GM12878 (cell line): Measurements from ENCODE around the gene TDRD12. TPM values are rescaled to one million over a fixed set of nuclear protein-coding genes. Genes with fewer than 3 reads are reported as not detected.

ENCODE experiments used
- ATAC-seq: fragments of 200-7000 bp; cut with Tn5 transposase; 3 replicates; pipeline ENCODE4 v1.9.1; 2020; ENCODE audit warnings: mild to moderate bottlenecking, moderate library complexity
- BruUV-seq: library from RNA; stranded (reverse); fragments of 400-500 nt; replicated peaks from 2 replicates; lab custom pipeline; 2021; lab: Mats Ljungman, UMichigan
- CTCF ChIA-PET: fragments of 300-600 bp; sonication (Branson Sonifier 250); formaldehyde crosslinking; extraction: SDS; loops from one replicate; lab custom pipeline; 2021; ENCODE audit warnings: inconsistent platforms; lab: Yijun Ruan, JAX
- POLR2A ChIA-PET: fragments of 350-600 bp; formaldehyde crosslinking; extraction: SDS; loops from one replicate; lab custom pipeline; 2021; ENCODE audit warnings: inconsistent platforms; lab: Charles Lee
- RAD21 ChIA-PET: fragments of 300-600 bp; sonication (Branson Sonifier 250); formaldehyde crosslinking; loops from one replicate; lab custom pipeline; 2023; ENCODE audit warnings: antibody characterized with exemption; ENCODE audit not compliant: unreplicated experiment; lab: Charles Lee
- SMC1A ChIA-PET: fragments of 300-600 bp; sonication (Branson Sonifier 250); formaldehyde crosslinking; loops from one replicate; lab custom pipeline; 2023; ENCODE audit not compliant: unreplicated experiment, uncharacterized antibody; lab: Charles Lee
- DNase-seq: peaks from one replicate; pipeline ENCODE4 v3.0.0-alpha.2; 2011; ENCODE audit warnings: low read depth, low spot score
- FAIRE-seq: peaks from 3 replicates; lab custom pipeline; 2011; peaks lifted over from hg19 to GRCh38; lab: Jason Lieb, UNC
- H2AFZ ChIP-seq: 2 replicates; pipeline ENCODE4 v1.6.0; 2011; ENCODE audit warnings: low read depth, low read length, control low read depth; ENCODE audit not compliant: control insufficient read depth
- H3K27ac ChIP-seq: 2 replicates; pipeline ENCODE4 v1.5.1; 2011; ENCODE audit warnings: control low read depth; ENCODE audit not compliant: control insufficient read depth, insufficient read depth
- H3K27me3 ChIP-seq, 2 experiments: replicated peaks in 1 of 2; 2 replicates each; pipeline versions ENCODE4 v1.6.0 to v1.6.1; 2011; ENCODE audit warnings: low read length in 1 of 2; ENCODE audit not compliant: control insufficient read depth in 2 of 2, insufficient read depth in 2 of 2
- H3K36me3 ChIP-seq, 2 experiments: 2 replicates each; pipeline ENCODE4 v1.5.1; 2011; ENCODE audit warnings: low read length in 1 of 2; ENCODE audit not compliant: control insufficient read depth in 2 of 2, insufficient read depth in 2 of 2
- H3K4me1 ChIP-seq: 2 replicates; pipeline ENCODE4 v1.6.1; 2011; ENCODE audit warnings: mild to moderate bottlenecking, low read length, moderate library complexity, mixed read lengths; ENCODE audit not compliant: control insufficient read depth, insufficient read depth
- H3K4me2 ChIP-seq: 2 replicates; pipeline ENCODE4 v1.6.0; 2011; ENCODE audit warnings: control low read depth; ENCODE audit not compliant: control insufficient read depth, insufficient read depth
- H3K4me3 ChIP-seq: fragments of 200-600 bp; sonication (generic); 2 replicates; pipeline ENCODE4 v1.5.1; 2016
- H3K79me2 ChIP-seq: 2 replicates; pipeline ENCODE4 v1.6.0; 2011; ENCODE audit warnings: low read length; ENCODE audit not compliant: control insufficient read depth, insufficient read depth
- H3K9ac ChIP-seq: 2 replicates; pipeline ENCODE4 v1.8.0; 2011; ENCODE audit warnings: low read length, control low read depth, mixed read lengths; ENCODE audit not compliant: control insufficient read depth, insufficient read depth
- H3K9me3 ChIP-seq: replicated peaks from 3 replicates; pipeline ENCODE4 v1.5.1; 2011; ENCODE audit warnings: mild to moderate bottlenecking, low read length; ENCODE audit not compliant: control insufficient read depth, insufficient read depth
- H4K20me1 ChIP-seq: 2 replicates; pipeline ENCODE4 v1.6.0; 2011; ENCODE audit not compliant: control insufficient read depth, insufficient read depth
- BHLHE40 ChIP-seq, 2 experiments: fragments of 450-650 bp in 1 of 2; IDR thresholded peaks; 2 replicates each; pipeline ENCODE4 v1.6.1; 2011 to 2017; ENCODE audit warnings: low read depth in 2 of 2, borderline replicate concordance in 1 of 2, improper control_type of control experiment in 1 of 2, low read length in 1 of 2, mild to moderate bottlenecking in 1 of 2
- CHD2 ChIP-seq: IDR thresholded peaks from 2 replicates; pipeline ENCODE4 v1.6.1; 2011; ENCODE audit warnings: low read depth, low read length, improper control_type of control experiment, borderline replicate concordance
- HDAC2 ChIP-seq: fragments of 200-600 bp; sonication (generic); IDR thresholded peaks from 2 replicates; pipeline ENCODE4 v1.6.1; 2017
- KDM1A ChIP-seq: fragments of 200-600 bp; sonication (generic); IDR thresholded peaks from 2 replicates; pipeline ENCODE4 v1.6.1; 2016; ENCODE audit warnings: borderline replicate concordance
- MEF2B ChIP-seq: fragments of 450-650 bp; IDR thresholded peaks from 2 replicates; pipeline ENCODE4 v1.6.1; 2018; ENCODE audit warnings: mild to moderate bottlenecking, moderate library complexity; ENCODE audit not compliant: partially characterized antibody, poor library complexity, severe bottlenecking
- MYC ChIP-seq: IDR thresholded peaks from 2 replicates; pipeline ENCODE4 v1.6.1; 2011; ENCODE audit warnings: mild to moderate bottlenecking, low read length, moderate library complexity, inconsistent platforms; ENCODE audit not compliant: insufficient read depth, insufficient replicate concordance, insufficient read length, severe bottlenecking
- NBN ChIP-seq: fragments of 450-650 bp; IDR thresholded peaks from 2 replicates; pipeline ENCODE4 v1.6.1; 2016
- NFXL1 ChIP-seq: fragments of 450-650 bp; IDR thresholded peaks from 2 replicates; pipeline ENCODE4 v1.6.1; 2017; ENCODE audit warnings: antibody characterized with exemption, mild to moderate bottlenecking, borderline replicate concordance
- NR2C2 ChIP-seq: IDR thresholded peaks from 2 replicates; pipeline ENCODE4 v1.6.1; 2011; ENCODE audit warnings: borderline replicate concordance, low read depth; ENCODE audit not compliant: control insufficient read depth, insufficient read length
- RAD51 ChIP-seq: fragments of 450-650 bp; IDR thresholded peaks from 2 replicates; pipeline ENCODE4 v1.6.1; 2016; ENCODE audit warnings: moderate library complexity, mild to moderate bottlenecking, inconsistent platforms
- SMAD1 ChIP-seq: fragments of 450-650 bp; IDR thresholded peaks from 2 replicates; pipeline ENCODE4 v1.6.1; 2018; ENCODE audit warnings: mild to moderate bottlenecking, low read depth; ENCODE audit not compliant: partially characterized antibody
- ZNF207 ChIP-seq: fragments of 450-650 bp; IDR thresholded peaks from 2 replicates; pipeline ENCODE4 v1.6.1; 2014; ENCODE audit warnings: antibody characterized with exemption, mild to moderate bottlenecking, borderline replicate concordance
- WGBS: methylation state at CpG from one replicate; pipeline ENCODE4 v1.1.6; 2016; ENCODE audit warnings: low lambda C conversion rate; ENCODE audit not compliant: insufficient replicate concordance, insufficient coverage; ENCODE audit errors: missing lambda C conversion rate; 5-methylcytosine and 5-hydroxymethylcytosine counted together
- in situ Hi-C: fragments of 300-500 bp; cut with MboI; formaldehyde crosslinking; loops from 9 replicates; pipeline ENCODE4 v1.14.3; 2018; ENCODE audit warnings: mixed read lengths
- intact Hi-C: fragments of 100-400 bp; cut with micrococcal nuclease; formaldehyde crosslinking; loops from one replicate; pipeline ENCODE4 v1.14.2; 2022; ENCODE audit not compliant: unreplicated experiment
- polyA plus RNA-seq, 11 experiments: library from polyadenylated mRNA; depleted of rRNA in 4 of 11; unstranded in 6 of 11; stranded (reverse) in 5 of 11; fragments of >200 nt; fragmentation: Nextera tagmentation in 4 of 11; fragmentation: Illumina TruSeq in 1 of 11; extraction: Ambion mirVana in 4 of 11; extraction: Trizol in 1 of 11; gene quantifications; 1 replicate in 1 of 11; 2 replicates in 10 of 11; pipeline versions ENCODE4 v1.2.1 to v1.2.3, GENCODE V29; 2011 to 2016; ENCODE audit warnings: inconsistent platforms in 2 of 11, missing spikeins in 2 of 11, low read depth in 1 of 11
- total RNA-seq, 4 experiments: library from RNA; depleted of rRNA in 3 of 4; stranded (reverse); fragments of >200 nt in 3 of 4; fragmentation: Illumina TruSeq in 1 of 4; extraction: Trizol in 1 of 4; gene quantifications; 2 replicates each; pipeline versions ENCODE4 v1.2.1 to v1.2.3, GENCODE V29; 2013 to 2021
- TF ChIP-seq, protein P1 (sequence below): fragments of 450-650 bp; IDR thresholded peaks from 2 replicates; pipeline ENCODE4 v1.6.1; 2014; ENCODE audit warnings: mild to moderate bottlenecking

The TDRD12 gene
- total and polyA plus RNA-seq, 10 of the 15 experiments (the other 5 are each of a cell fraction or from before 2014, with no cell fraction given): 0.08 to 0.15 TPM; not detected in 8

DNA sequence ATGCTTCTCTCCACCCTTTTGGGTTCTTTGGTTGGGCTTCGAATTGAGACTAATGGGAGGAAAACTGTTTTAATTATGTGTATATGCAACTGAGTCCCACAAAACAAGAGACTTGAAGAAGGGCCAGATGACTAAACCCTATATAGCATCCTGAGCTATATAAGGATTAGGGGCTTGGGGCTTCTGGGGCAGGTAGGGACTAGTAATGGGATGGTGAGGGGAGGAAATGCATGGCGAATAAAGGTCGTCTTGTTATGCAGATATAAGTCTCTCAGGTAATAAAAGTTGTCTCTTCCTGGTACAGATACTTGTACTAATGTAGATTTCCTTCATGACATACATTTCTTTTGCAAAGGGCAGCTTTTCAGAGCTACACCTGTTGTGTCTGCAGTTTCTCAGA lies 152.8 kb downstream of the TDRD12 start (continued):
- TF ChIP-seq NFXL1: no peak

DNA sequence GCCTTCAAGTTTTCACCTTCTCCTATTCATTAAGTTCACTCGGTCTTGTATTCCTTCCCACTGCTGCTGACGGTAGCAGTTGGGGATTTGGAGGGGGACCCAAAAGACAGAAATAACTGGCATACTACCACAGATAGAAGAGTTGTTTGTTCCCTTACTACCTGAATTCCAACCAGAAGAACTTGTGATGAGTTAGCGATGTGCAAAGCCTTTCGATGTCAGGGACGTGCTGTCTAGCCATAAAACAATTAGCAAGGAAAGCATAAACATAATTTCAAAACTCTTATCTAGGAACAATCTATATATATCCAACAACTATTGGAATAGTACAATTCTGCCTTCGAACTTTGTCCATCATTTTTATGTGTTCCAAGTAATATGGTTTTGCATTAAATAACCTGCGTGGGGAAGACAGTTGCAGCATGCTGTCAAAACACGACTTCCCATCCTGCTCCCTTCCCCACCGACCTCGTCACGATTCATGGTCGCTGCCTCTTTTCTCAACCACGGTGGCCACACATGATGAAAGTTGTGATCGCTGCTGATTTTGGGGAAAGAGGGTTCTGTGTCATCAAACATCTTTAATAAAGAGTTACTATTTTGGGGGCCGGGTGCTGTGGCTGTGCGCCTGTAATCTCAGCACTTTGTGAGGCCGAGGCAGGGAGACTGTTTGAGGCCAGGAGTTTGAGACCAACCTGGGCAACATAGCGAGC lies 153.8 kb downstream of the TDRD12 start:
- CTCF ChIA-PET: no interaction called here
- BruUV-seq: no TSS peak
- Histone ChIP-seq H3K9ac (no peak overlapping the region), H3K79me2 (no peaks in the 10 kb centered on the region), H3K4me3 (no peak overlapping the region)
- ATAC-seq: no peak
- no peak for TF ChIP-seq BHLHE40 (IDR thresholded peaks at IDR 0.05; ENCODE audit: borderline replicate concordance in 1 of 2, low read depth in 2 of 2, low read length in 1 of 2)
- TF ChIP-seq NBN: no peak
- no peak for TF ChIP-seq ZNF207
- TF ChIP-seq, protein P1, sequence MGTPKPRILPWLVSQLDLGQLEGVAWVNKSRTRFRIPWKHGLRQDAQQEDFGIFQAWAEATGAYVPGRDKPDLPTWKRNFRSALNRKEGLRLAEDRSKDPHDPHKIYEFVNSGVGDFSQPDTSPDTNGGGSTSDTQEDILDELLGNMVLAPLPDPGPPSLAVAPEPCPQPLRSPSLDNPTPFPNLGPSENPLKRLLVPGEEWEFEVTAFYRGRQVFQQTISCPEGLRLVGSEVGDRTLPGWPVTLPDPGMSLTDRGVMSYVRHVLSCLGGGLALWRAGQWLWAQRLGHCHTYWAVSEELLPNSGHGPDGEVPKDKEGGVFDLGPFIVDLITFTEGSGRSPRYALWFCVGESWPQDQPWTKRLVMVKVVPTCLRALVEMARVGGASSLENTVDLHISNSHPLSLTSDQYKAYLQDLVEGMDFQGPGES: no peak
- TF ChIP-seq RAD51: no peak
- no peak for TF ChIP-seq CHD2
- no peak for TF ChIP-seq HDAC2
- TF ChIP-seq MEF2B: no peak
- TF ChIP-seq MYC: no peak
- no peak for TF ChIP-seq SMAD1
- TF ChIP-seq KDM1A: no peak
- no peak for TF ChIP-seq NR2C2
- TF ChIP-seq, all 136 proteins: peak for 0
- Histone ChIP-seq H3K27me3 (no peaks in the 10 kb centered on the region), H3K27ac (no peak overlapping the region), H4K20me1 (no peaks in the 10 kb centered on the region), H3K4me1 (no peaks in the 10 kb centered on the region), H3K4me2 (no peak overlapping the region), H3K9me3 (no peaks in the 10 kb centered on the region), H3K36me3 (no peaks in the 10 kb centered on the region), H2AFZ (no peak overlapping the region)
- SMC1A ChIA-PET: no interaction called here
- WGBS: 40% methylated on average over 18 of the region's 18 CpGs
- intact Hi-C loops (no loop called here), in situ Hi-C loops (no loop called here)
- POLR2A ChIA-PET: no interaction called here
- RAD21 ChIA-PET: no interaction called here
- FAIRE-seq: no peak
- DNase-seq: no peak
